ENCODE results near the gene MORN1. TPM values are rescaled to one million over a fixed set of nuclear protein-coding genes. Genes with fewer than 3 reads are reported as not detected.

MORN1 gene
- total RNA-seq, 1 donor from 2014 or later = 35.3 TPM

DNA sequence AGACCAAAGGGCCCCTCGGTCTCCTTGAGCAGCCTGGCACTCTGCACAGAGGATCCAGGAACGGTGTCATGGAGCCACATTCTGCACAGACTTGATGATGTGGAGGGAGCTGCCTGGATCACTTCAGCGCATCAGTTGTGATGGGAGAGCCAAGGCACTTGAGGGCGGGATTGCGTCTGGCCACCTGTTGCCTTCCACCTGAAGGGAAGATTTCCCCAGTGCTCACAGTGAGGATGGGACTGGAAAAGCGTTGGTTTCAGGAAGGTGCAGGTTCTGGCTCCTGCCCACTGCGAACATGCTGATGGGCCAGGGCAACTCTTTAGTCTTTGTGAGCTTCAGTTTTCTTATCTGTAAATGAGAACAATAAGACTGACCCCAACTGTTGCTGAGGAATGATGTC lies 2.9 kb upstream of the MORN1 start:
- Mint-ChIP-seq H3K4me1 (ENCODE audit: low read depth) (peaks cover 15% of the 10 kb centered on the region), H3K4me3 (ENCODE audit: low read depth) (no peak overlapping the region), H3K36me3 (ENCODE audit: insufficient read depth) (peaks cover 9% of the 10 kb centered on the region), H3K27me3 (no peaks in the 10 kb centered on the region), H3K27ac (peak overlapping the region; percentile 85), H3K9me3 (ENCODE audit: low read depth) (no peaks in the 10 kb centered on the region)
- no peak for DNase-seq (ENCODE audit: low spot score, unreplicated experiment)
- TF ChIP-seq, protein P1, sequence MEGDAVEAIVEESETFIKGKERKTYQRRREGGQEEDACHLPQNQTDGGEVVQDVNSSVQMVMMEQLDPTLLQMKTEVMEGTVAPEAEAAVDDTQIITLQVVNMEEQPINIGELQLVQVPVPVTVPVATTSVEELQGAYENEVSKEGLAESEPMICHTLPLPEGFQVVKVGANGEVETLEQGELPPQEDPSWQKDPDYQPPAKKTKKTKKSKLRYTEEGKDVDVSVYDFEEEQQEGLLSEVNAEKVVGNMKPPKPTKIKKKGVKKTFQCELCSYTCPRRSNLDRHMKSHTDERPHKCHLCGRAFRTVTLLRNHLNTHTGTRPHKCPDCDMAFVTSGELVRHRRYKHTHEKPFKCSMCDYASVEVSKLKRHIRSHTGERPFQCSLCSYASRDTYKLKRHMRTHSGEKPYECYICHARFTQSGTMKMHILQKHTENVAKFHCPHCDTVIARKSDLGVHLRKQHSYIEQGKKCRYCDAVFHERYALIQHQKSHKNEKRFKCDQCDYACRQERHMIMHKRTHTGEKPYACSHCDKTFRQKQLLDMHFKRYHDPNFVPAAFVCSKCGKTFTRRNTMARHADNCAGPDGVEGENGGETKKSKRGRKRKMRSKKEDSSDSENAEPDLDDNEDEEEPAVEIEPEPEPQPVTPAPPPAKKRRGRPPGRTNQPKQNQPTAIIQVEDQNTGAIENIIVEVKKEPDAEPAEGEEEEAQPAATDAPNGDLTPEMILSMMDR (IDR thresholded peaks at IDR 0.05; ENCODE audit: unreplicated experiment) = no peak

DNA sequence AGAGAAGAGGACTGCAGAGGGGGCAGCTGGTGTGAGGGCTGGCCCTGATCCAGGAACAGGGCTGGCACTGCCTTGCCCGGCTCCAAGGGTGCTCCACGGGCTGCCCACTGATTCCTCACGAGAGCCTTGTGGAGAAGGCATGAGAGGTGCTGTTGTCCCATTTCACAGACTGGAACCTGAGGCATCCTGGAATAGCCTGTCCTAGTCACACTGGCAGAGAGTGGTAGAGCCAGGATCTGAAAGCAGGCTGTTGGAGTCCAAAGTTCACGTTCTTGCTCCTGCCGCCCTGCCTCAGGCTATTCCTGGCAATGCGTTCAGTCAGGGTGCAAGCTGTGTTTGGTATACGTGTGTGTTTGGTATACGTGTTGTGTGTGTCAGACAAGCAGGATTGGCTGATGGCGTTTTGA lies 2.1 kb upstream of the MORN1 start:
- Mint-ChIP-seq H3K36me3 (ENCODE audit: insufficient read depth) (peaks cover 6% of the 10 kb centered on the region), H3K27me3 (no peaks in the 10 kb centered on the region), H3K4me1 (ENCODE audit: low read depth) (peaks cover 15% of the 10 kb centered on the region), H3K4me3 (ENCODE audit: low read depth) (peak overlapping the region; percentile 79), H3K27ac (no peak overlapping the region), H3K9me3 (ENCODE audit: low read depth) (no peaks in the 10 kb centered on the region)
- DNase-seq (ENCODE audit: low spot score, unreplicated experiment) = no peak
- TF ChIP-seq, protein P1 (IDR thresholded peaks at IDR 0.05; ENCODE audit: unreplicated experiment) = no peak

DNA sequence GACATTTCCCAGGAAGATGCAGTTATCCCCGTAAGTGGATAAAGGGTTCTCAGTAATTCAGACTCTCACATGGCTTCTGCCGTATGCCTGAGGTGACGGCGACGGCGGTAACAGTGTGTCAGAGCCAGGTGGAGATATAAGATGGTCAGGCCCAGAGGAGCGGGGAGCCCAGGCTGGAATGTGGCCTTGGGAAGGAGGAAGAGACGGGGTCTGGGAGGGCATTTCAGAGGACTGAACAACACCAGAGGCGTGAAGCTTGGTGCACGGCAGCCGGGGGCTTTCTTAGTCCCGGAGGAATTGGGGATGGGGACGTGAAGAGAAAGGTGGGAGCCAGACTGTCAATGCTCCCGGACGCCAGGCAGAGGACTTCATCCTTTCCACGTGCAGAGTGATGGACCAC lies 1.3 kb upstream of the MORN1 start:
- peak overlapping the region; percentile 88 for H3K27ac Mint-ChIP-seq
- H3K36me3 Mint-ChIP-seq (ENCODE audit: insufficient read depth) = peaks cover 6% of the 10 kb centered on the region
- H3K9me3 Mint-ChIP-seq (ENCODE audit: low read depth) = no peaks in the 10 kb centered on the region
- no peaks in the 10 kb centered on the region for H3K27me3 Mint-ChIP-seq
- H3K4me3 Mint-ChIP-seq (ENCODE audit: low read depth) = peak overlapping the region; percentile 79
- H3K4me1 Mint-ChIP-seq (ENCODE audit: low read depth) = peaks cover 15% of the 10 kb centered on the region
- TF ChIP-seq, protein P1 (IDR thresholded peaks at IDR 0.05; ENCODE audit: unreplicated experiment) = no peak
- DNase-seq (ENCODE audit: low spot score, unreplicated experiment) = no peak

DNA sequence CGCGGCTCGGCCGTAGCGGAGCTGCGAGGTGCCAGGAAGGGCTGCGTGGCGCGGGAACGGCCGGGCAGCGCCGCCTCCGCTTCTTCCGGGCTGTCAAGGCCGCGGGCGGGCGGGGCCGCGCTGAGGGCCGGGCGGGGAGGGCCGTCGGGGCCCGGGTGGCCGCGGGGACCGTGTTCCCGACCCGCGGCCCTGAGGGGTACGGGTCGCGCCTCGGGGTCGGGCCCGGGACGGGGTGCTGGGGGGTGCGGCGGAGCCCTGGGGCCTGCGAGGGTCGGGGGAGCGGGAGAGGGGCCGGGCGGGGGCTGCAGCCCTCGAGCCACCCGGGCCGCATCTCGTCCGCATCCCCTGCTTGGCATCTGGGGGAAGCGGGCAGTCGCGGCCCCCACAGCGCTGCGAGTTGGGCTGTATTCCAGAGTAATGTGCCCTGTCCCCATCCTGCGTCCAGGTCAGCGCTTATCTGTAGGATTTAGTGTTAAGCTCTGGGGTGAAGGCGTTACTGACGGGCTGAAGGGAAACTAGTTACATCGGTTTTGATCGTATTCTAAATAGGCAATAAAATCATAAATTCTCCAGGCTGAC lies 666 bp upstream of the MORN1 start:
- TF ChIP-seq, protein P1 (IDR thresholded peaks at IDR 0.05; ENCODE audit: unreplicated experiment) = no peak
- DNase-seq (ENCODE audit: low spot score, unreplicated experiment) = no peak
- no peaks in the 10 kb centered on the region for H3K27me3 Mint-ChIP-seq
- no peaks in the 10 kb centered on the region for H3K9me3 Mint-ChIP-seq (ENCODE audit: low read depth)
- peaks cover 15% of the 10 kb centered on the region for H3K4me1 Mint-ChIP-seq (ENCODE audit: low read depth)
- peak overlapping the region; percentile 79 for H3K4me3 Mint-ChIP-seq (ENCODE audit: low read depth)
- H3K27ac Mint-ChIP-seq = peak overlapping the region; percentile 88
- H3K36me3 Mint-ChIP-seq (ENCODE audit: insufficient read depth) = peaks cover 4% of the 10 kb centered on the region

DNA sequence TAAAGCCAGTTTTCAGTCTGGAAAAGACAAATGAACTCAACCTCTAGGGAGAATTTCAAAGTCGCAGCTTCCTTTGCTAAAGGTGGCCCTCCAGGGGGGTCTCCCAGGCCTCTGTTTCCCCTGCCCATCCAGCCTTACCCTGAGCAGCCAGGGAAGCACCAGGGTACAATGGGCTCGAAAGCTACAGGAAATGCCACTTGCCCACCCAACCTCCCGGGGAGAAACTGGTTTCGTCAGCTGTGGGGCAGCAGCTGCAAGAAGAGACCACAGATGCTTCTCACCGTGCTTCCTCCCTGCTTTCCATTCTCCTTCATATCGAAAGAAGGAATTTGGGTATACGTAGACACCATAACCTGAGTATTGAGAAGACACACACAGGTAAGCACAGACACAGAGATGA lies 1.7 kb downstream of the MORN1 start:
- Mint-ChIP-seq H3K9me3 (ENCODE audit: low read depth) (no peaks in the 10 kb centered on the region), H3K4me3 (ENCODE audit: low read depth) (peak overlapping the region; percentile 79), H3K4me1 (ENCODE audit: low read depth) (peaks cover 15% of the 10 kb centered on the region), H3K27ac (peak overlapping the region; percentile 71), H3K27me3 (no peaks in the 10 kb centered on the region), H3K36me3 (ENCODE audit: insufficient read depth) (peaks cover 4% of the 10 kb centered on the region)
- TF ChIP-seq, protein P1 (IDR thresholded peaks at IDR 0.05; ENCODE audit: unreplicated experiment) = no peak
- DNase-seq (ENCODE audit: low spot score, unreplicated experiment) = no peak
